Myometrial cell (primary cell): ENCODE data around the gene ADARB1. TPM values are rescaled to one million over a fixed set of nuclear protein-coding genes. Genes with fewer than 3 reads are reported as not detected.

Experiments
- total RNA-seq: library from RNA; depleted of rRNA; stranded (reverse); fragments of >200 nt; gene quantifications from 2 replicates; pipeline ENCODE4 v1.2.3, GENCODE V29; 2015

ADARB1 gene, protein sequence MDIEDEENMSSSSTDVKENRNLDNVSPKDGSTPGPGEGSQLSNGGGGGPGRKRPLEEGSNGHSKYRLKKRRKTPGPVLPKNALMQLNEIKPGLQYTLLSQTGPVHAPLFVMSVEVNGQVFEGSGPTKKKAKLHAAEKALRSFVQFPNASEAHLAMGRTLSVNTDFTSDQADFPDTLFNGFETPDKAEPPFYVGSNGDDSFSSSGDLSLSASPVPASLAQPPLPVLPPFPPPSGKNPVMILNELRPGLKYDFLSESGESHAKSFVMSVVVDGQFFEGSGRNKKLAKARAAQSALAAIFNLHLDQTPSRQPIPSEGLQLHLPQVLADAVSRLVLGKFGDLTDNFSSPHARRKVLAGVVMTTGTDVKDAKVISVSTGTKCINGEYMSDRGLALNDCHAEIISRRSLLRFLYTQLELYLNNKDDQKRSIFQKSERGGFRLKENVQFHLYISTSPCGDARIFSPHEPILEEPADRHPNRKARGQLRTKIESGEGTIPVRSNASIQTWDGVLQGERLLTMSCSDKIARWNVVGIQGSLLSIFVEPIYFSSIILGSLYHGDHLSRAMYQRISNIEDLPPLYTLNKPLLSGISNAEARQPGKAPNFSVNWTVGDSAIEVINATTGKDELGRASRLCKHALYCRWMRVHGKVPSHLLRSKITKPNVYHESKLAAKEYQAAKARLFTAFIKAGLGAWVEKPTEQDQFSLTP
- 11.2 and 12.2 TPM in 2 replicates for total RNA-seq

DNA sequence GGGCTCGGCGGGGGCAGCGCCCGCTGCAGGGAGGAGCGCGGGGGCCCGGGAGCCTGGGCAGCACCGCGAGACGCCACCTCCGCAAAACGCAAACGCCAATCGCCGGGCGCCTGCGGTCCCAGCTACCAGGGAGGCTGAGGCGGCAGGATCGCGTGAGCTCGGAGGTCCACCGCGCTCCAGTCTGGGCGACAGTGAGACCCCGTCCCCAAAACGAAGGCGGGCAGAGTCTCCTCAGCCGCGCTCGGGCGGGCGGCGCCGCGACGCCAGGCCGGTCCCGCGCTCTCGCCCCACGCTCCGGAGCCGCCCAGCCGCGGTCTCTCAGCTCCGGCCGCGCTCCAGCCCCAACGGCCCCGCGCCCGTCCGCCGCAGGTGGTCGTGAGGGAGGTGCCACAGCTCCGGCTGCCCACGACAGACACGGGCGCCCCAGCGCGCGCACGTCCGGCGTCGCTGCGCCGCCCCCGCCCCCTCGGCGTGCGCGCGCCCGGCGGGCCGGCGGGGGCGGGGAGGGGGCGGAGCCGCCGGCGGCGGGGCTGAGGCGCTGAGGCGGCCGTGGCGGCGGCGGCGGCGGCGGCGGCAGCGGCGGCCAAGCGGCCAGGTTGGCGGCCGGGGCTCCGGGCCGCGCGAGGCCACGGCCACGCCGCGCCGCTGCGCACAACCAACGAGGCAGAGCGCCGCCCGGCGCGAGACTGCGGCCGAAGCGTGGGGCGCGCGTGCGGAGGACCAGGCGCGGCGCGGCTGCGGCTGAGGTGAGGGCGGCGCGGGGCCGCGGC, at the start of gene ADARB1:
Gene ADARB1 (plus strand): TSS at position 533 of the 770 bp plus-strand sequence. CDS start 97,077 bp downstream, outside the sequence.

Other genes starting within 250 kb of the ADARB1 start
- 282 and 295 TPM in 2 replicates for gene PTTG1IP, start 200.9 kb upstream of the ADARB1 start, total RNA-seq
- gene ITGB2, start 153.7 kb upstream of the ADARB1 start, total RNA-seq, result not detected in 2 replicates
- 12.4 and 22.5 TPM in 2 replicates for gene SLX9, start 134.6 kb upstream of the ADARB1 start, total RNA-seq
- 62.7 and 66.6 TPM in 2 replicates for gene POFUT2, start 213.3 kb downstream of the ADARB1 start, total RNA-seq